ENCODE measurements around the gene GPBAR1. TPM values are rescaled to one million over a fixed set of nuclear protein-coding genes. Genes with fewer than 3 reads are reported as not detected.

Gene GPBAR1
- total RNA-seq, 2 experiments from 2014 or later, result 0.11 to 0.40 TPM

GRCh38 chr2:218259099-218259961, 1.5 kb upstream of the GPBAR1 start:
- CTCF ChIA-PET, result interaction anchor here (0.6 to 6.9 kb wide), 6 partner anchors 9 to 97 kb away, joined by 3 to 47 read pairs (median 21); partner anchors contain the start of genes AAMP, CATIP, CXCR1 and PNKD
- H3K4me3 Mint-ChIP-seq, result no peak overlapping the region
- DNase-seq (no peak), ATAC-seq (no peak)
- peaks cover 24% of the 10 kb centered on the region for H3K36me3 Mint-ChIP-seq (ENCODE audit: low read depth)
- H3K4me1 Mint-ChIP-seq, result peaks cover 26% of the 10 kb centered on the region
- intact Hi-C loops (cut with DNase I, micrococcal nuclease), result loop anchor here in 1 of 2 experiments (5.0 kb wide), 1 partner anchor 92 kb away; the partner anchor contains the start of gene CXCR1
- H3K27me3 Mint-ChIP-seq, result no peaks in the 10 kb centered on the region
- peak overlapping the region; percentile 21 for H3K27ac Mint-ChIP-seq
- H3K9me3 Mint-ChIP-seq (ENCODE audit: low read depth), result no peaks in the 10 kb centered on the region
- POLR2A ChIA-PET, result interaction anchor here (0.5 to 1.3 kb wide), 3 partner anchors 11 to 29 kb away, joined by 3 to 4 read pairs (median 3); partner anchors contain the start of genes AAMP and PNKD

GRCh38 chr2:218260166-218260565, 649 bp upstream of the GPBAR1 start:
- ChIA-PET CTCF (interaction anchor here (1.4 to 6.9 kb wide), 2 partner anchors 30 to 96 kb away, joined by 3 to 47 read pairs; partner anchors contain the start of gene CATIP), POLR2A (interaction anchor here (1.3 kb wide), 1 partner anchor 10 kb away, joined by 4 read pairs; the partner anchor contains the start of genes AAMP and PNKD)
- H3K36me3 Mint-ChIP-seq (ENCODE audit: low read depth), result peaks cover 21% of the 10 kb centered on the region
- DNase-seq, result no peak
- no peaks in the 10 kb centered on the region for H3K9me3 Mint-ChIP-seq (ENCODE audit: low read depth)
- peaks cover 21% of the 10 kb centered on the region for H3K4me1 Mint-ChIP-seq
- H3K4me3 Mint-ChIP-seq, result no peak overlapping the region
- no peak for ATAC-seq
- intact Hi-C loops (cut with DNase I, micrococcal nuclease), result no loop called here
- H3K27ac Mint-ChIP-seq, result no peak overlapping the region
- H3K27me3 Mint-ChIP-seq, result no peaks in the 10 kb centered on the region

DNA sequence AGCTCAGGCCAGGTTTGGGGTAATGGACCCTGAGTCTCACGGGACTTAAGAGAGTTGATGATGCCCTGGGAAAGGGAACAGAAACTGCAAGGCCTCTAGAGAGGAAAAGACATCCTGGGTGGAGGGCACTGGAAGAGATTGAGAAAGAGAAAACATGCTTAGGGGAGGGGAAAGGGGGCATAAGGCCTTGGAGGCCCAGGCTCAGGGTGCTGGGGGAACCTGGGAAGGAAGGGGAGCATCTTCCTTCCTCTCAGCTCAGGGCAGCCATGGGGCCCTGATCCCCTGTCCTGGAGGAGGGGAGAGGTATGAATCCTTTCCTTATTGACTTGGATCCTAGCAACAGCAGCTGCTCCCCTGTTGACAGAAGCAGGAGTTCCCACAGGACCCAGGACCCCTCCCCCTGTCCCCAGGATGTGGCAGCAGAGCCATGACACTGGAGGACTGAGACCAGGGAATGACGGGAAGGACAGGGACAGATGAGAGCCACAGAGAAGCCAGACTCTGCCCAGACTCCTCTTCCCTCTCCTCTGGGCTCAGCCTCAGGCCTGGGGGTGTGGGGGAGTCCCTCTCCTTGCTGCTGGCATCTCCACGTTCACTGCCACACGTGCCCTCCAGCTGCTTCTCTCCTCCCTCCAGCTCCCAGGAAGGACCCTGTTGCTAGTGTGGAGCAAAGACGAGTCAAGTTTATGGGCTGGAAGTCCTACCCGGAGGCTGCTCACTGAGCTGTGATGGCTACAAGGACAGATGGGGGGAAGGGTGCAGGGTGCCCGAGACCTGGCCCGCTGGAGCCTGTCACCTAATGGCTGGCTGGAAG, 815 bp downstream of the GPBAR1 start:
- Mint-ChIP-seq H3K27me3 (no peaks in the 10 kb centered on the region), H3K9me3 (ENCODE audit: low read depth) (no peaks in the 10 kb centered on the region), H3K4me3 (no peak overlapping the region), H3K27ac (no peak overlapping the region), H3K4me1 (peaks cover 14% of the 10 kb centered on the region), H3K36me3 (ENCODE audit: low read depth) (peaks cover 15% of the 10 kb centered on the region)
- no peak for DNase-seq
- ChIA-PET POLR2A (no interaction called here), CTCF (interaction anchor here (0.6 to 1.9 kb wide), 3 partner anchors 9 to 119 kb away, joined by 3 to 5 read pairs (median 3); no protein-coding TSS in a partner anchor)
- ATAC-seq, result no peak
- intact Hi-C loops (cut with DNase I, micrococcal nuclease), result no loop called here

GRCh38 chr2:218262237-218262600, 1.4 kb downstream of the GPBAR1 start:
- no peak for ATAC-seq
- H3K27ac Mint-ChIP-seq, result no peak overlapping the region
- H3K4me3 Mint-ChIP-seq, result no peak overlapping the region
- ChIA-PET CTCF (interaction anchor here (0.6 to 1.9 kb wide), 2 partner anchors 9 to 46 kb away, joined by 4 to 5 read pairs; no protein-coding TSS in a partner anchor), POLR2A (no interaction called here)
- H3K9me3 Mint-ChIP-seq (ENCODE audit: low read depth), result no peaks in the 10 kb centered on the region
- H3K36me3 Mint-ChIP-seq (ENCODE audit: low read depth), result peaks cover 15% of the 10 kb centered on the region
- peaks cover 11% of the 10 kb centered on the region for H3K4me1 Mint-ChIP-seq
- H3K27me3 Mint-ChIP-seq, result no peaks in the 10 kb centered on the region
- intact Hi-C loops (cut with DNase I, micrococcal nuclease), result no loop called here
- no peak for DNase-seq

- intact Hi-C loops (cut with DNase I, micrococcal nuclease), result no loop called here
- CTCF ChIA-PET, result interaction anchor here (0.6 to 1.3 kb wide), 3 partner anchors 10 to 45 kb away, joined by 3 to 4 read pairs (median 4); no protein-coding TSS in a partner anchor
- POLR2A ChIA-PET, result no interaction called here
- Mint-ChIP-seq H3K27ac (no peak overlapping the region), H3K4me3 (no peak overlapping the region), H3K4me1 (peaks cover 10% of the 10 kb centered on the region), H3K36me3 (ENCODE audit: low read depth) (peaks cover 20% of the 10 kb centered on the region), H3K27me3 (no peaks in the 10 kb centered on the region), H3K9me3 (ENCODE audit: low read depth) (no peaks in the 10 kb centered on the region)
- ATAC-seq, result no peak
- no peak for DNase-seq
These were observed 2.1 kb downstream of the GPBAR1 start for GRCh38 chr2:218262631-218263586.

DNA sequence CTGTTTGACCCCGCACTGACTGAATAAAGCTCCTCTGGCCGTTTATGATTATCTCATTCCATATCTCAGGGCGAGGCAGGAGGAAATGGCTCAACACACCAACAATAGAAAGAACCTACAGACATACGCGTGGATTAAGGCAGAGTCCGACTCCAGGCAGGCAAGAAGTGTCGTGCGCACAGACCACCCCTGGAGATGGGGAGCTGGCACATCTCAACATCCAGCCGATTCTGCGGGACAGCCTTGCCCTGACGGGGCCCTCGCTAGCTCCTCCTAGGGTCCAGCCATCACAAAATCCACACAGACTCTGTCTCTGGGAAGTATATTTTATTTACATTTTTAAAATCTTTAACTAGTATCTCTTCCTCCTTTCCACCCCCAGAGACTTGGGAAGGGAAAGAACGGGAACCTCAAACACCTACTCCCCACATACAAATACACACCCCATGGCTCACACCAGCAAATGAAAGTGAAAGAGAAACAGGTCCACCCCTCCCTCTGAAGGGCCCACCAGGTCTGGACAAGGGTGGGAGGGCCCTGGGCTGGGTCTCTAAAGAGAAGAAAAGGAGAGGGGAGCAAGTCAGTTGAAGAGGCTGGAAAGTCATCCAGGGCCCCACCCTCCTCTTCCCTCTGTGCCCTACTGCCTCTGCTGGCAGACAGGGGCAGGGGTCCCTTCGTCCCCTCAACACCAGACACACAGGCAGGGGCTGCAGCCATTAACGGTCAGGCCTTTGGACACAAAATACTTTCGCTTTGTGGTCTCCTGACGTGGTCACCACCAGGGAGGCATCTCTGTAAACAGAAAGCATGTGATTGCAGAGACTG, 3.2 kb downstream of the GPBAR1 start:
- Mint-ChIP-seq H3K27ac (no peak overlapping the region), H3K36me3 (ENCODE audit: low read depth) (peaks cover 20% of the 10 kb centered on the region), H3K9me3 (ENCODE audit: low read depth) (no peaks in the 10 kb centered on the region), H3K4me1 (peaks cover 12% of the 10 kb centered on the region), H3K27me3 (no peaks in the 10 kb centered on the region), H3K4me3 (no peak overlapping the region)
- intact Hi-C loops (cut with DNase I, micrococcal nuclease), result no loop called here
- ChIA-PET CTCF (interaction anchor here (0.7 to 1.3 kb wide), 2 partner anchors 10 to 11 kb away, joined by 3 to 4 read pairs; no protein-coding TSS in a partner anchor), POLR2A (no interaction called here)
- ATAC-seq (peak; percentile 63), DNase-seq (no peak)

DNA sequence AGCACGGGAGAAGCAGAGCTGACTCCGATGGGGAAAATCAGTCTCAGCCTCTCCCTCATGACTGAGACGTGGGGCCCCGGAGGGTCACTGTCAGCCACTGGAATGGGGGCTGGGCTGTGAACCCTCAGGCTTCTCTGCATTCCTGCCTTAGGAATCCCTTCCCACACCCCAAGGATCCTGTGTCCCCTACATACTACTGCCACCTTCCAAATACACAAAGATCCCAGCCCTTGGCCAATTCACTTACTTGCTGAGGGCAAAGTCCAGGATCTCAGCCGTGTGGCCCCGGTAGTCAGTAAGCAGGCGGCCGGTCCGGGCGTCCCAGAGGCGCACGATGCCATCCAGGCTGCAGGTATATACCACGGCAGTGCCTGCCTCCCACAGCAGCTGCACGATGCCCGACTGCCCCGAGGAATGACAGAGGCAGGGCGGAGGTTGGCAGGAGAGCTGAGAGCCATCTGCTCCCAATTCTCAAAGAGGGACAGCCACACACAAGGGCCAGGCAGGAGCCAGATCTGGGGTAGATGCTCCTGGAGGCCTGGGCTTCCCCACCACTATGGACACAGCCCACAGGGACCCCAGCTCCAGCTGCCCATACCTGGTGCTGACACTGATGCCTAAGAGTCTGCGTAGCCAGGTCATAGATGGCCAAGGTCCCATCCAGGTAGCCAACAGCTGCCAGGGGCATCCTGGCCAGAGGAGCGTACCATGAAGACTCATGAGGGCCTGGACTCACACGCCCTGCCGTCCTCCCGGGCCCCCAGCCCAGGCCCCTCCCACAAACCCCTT, 4.2 kb downstream of the GPBAR1 start:
- ChIA-PET POLR2A (no interaction called here), CTCF (interaction anchor here (0.8 kb wide), 1 partner anchor 49 kb away, joined by 3 read pairs; no protein-coding TSS in a partner anchor)
- Mint-ChIP-seq H3K4me1 (peaks cover 16% of the 10 kb centered on the region), H3K27me3 (no peaks in the 10 kb centered on the region), H3K9me3 (ENCODE audit: low read depth) (no peaks in the 10 kb centered on the region), H3K27ac (no peak overlapping the region), H3K4me3 (no peak overlapping the region), H3K36me3 (ENCODE audit: low read depth) (peaks cover 26% of the 10 kb centered on the region)
- ATAC-seq (no peak), DNase-seq (no peak)
- intact Hi-C loops (cut with DNase I, micrococcal nuclease), result no loop called here

GRCh38 chr2:218265626-218266025, 4.8 kb downstream of the GPBAR1 start:
- no peaks in the 10 kb centered on the region for H3K9me3 Mint-ChIP-seq (ENCODE audit: low read depth)
- ATAC-seq (no peak), DNase-seq (no peak)
- intact Hi-C loops (cut with DNase I, micrococcal nuclease), result no loop called here
- peaks cover 16% of the 10 kb centered on the region for H3K4me1 Mint-ChIP-seq
- peaks cover 26% of the 10 kb centered on the region for H3K36me3 Mint-ChIP-seq (ENCODE audit: low read depth)
- no peak overlapping the region for H3K4me3 Mint-ChIP-seq
- H3K27ac Mint-ChIP-seq, result no peak overlapping the region
- ChIA-PET CTCF (interaction anchor here (0.7 to 0.8 kb wide), 2 partner anchors 9 to 49 kb away, joined by 3 read pairs; no protein-coding TSS in a partner anchor), POLR2A (no interaction called here)
- no peaks in the 10 kb centered on the region for H3K27me3 Mint-ChIP-seq

DNA sequence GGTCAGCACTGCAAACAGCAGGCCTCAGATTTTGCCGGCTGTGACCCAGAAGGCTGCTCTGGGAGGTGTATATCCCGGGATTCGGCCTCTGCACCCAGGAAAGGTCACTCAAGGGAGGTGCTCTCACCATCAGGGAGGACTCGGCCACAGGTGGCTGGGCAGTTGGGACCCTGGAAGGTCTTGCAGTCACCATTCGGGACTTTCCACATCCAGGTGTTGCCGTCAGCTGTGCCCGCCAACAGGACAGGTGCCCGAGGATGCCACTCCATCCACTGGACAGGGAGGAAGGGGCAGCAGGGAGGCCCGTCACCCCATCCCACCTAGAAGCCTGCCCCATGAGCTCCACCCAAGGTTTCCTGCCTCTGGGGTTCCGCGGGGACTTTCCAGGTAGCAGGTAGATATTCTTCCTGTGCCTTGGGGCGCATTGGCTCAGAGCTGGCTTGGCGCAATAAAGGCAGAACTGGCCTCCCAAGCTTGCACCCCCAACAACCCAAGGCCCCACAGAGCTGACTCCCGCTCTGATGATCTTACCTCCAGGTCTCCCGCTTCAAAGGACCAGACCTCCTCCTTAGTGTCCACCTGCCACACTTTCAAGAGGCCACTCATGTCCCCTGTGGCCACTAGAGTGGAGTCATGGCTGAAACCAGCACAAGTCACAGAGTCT, 5.6 kb downstream of the GPBAR1 start:
- Mint-ChIP-seq H3K4me3 (no peak overlapping the region), H3K27me3 (no peaks in the 10 kb centered on the region), H3K27ac (no peak overlapping the region), H3K36me3 (ENCODE audit: low read depth) (peaks cover 24% of the 10 kb centered on the region), H3K4me1 (peaks cover 21% of the 10 kb centered on the region), H3K9me3 (ENCODE audit: low read depth) (no peaks in the 10 kb centered on the region)
- ATAC-seq (no peak), DNase-seq (no peak)
- intact Hi-C loops (cut with DNase I, micrococcal nuclease), result no loop called here
- ChIA-PET POLR2A (no interaction called here), CTCF (interaction anchor here (0.7 to 1.8 kb wide), 3 partner anchors 9 to 126 kb away, joined by 3 to 7 read pairs (median 4); no protein-coding TSS in a partner anchor)
